Sigmoid colon (tissue), 4 donors: Measurements from ENCODE around the gene PRICKLE1.

Experiments
- EP300 ChIP-seq, 4 donors: sonication (generic); formaldehyde crosslinking; IDR thresholded peaks; one replicate each; pipeline ENCODE4 v1.6.1; 2017; ENCODE audit warnings: antibody characterized with exemption in 4 of 4
- POLR2A ChIP-seq, 2 donors: fragments of 450-650 bp; IDR thresholded peaks; one replicate each; pipeline ENCODE4 v1.6.1; 2016; ENCODE audit warnings: antibody characterized with exemption in 2 of 2, mild to moderate bottlenecking in 2 of 2, moderate library complexity in 2 of 2
- POLR2AphosphoS5 ChIP-seq, 4 donors: sonication (generic); formaldehyde crosslinking; IDR thresholded peaks; one replicate each; pipeline ENCODE4 v1.6.1; 2017; ENCODE audit warnings: antibody characterized with exemption in 4 of 4
- TF ChIP-seq, protein P1 (sequence below), 4 experiments: fragments of 450-650 bp in 3 of 4; fragments of 200-600 bp in 1 of 4; IDR thresholded peaks; one replicate each; pipeline ENCODE4 v1.5.1; 2016 to 2019; ENCODE audit warnings: antibody characterized with exemption in 4 of 4, mild to moderate bottlenecking in 3 of 4, moderate library complexity in 2 of 4

DNA sequence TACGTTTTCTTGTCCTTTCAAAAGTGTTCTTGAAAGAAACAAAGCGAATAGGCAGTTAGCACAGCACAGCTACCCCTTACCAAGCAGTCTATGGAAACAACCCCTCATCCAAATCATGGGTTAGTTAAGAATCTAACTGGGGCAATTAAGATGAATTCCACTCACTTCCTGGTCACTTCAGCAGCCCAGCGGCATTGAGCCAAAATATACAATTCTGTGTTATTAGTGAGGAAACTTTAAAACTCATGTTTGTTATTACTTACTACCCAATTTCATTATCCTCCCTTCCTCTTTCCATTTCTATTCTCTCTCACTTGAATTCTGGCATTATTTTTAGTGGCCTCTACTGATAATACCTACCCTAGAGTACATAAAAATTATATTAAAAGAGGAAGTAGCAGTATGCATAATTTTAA is 142.2 kb downstream of the PRICKLE1 start:
- TF ChIP-seq, protein P1, sequence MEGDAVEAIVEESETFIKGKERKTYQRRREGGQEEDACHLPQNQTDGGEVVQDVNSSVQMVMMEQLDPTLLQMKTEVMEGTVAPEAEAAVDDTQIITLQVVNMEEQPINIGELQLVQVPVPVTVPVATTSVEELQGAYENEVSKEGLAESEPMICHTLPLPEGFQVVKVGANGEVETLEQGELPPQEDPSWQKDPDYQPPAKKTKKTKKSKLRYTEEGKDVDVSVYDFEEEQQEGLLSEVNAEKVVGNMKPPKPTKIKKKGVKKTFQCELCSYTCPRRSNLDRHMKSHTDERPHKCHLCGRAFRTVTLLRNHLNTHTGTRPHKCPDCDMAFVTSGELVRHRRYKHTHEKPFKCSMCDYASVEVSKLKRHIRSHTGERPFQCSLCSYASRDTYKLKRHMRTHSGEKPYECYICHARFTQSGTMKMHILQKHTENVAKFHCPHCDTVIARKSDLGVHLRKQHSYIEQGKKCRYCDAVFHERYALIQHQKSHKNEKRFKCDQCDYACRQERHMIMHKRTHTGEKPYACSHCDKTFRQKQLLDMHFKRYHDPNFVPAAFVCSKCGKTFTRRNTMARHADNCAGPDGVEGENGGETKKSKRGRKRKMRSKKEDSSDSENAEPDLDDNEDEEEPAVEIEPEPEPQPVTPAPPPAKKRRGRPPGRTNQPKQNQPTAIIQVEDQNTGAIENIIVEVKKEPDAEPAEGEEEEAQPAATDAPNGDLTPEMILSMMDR (IDR thresholded peaks at IDR 0.05), result no peak
- TF ChIP-seq EP300 (IDR thresholded peaks at IDR 0.05), result no peak
- no peak for TF ChIP-seq POLR2AphosphoS5 (IDR thresholded peaks at IDR 0.05)
- no peak for TF ChIP-seq POLR2A (IDR thresholded peaks at IDR 0.05)
